Mesendoderm (in vitro differentiated cells): ENCODE results near the gene CRAMP1.

Experiments
- DNase-seq: peaks from one replicate; pipeline ENCODE4 v3.0.0; 2013
- H2AK5ac ChIP-seq: 2 replicates; pipeline ENCODE4 v1.6.1; 2013; ENCODE audit warnings: low read length, inconsistent platforms
- H2BK120ac ChIP-seq: 2 replicates; pipeline ENCODE4 v1.6.1; 2013; ENCODE audit warnings: low read depth, mild to moderate bottlenecking, low read length, moderate library complexity, mixed read lengths
- H2BK15ac ChIP-seq: replicated peaks from 2 replicates; pipeline ENCODE4 v1.6.1; 2013; ENCODE audit warnings: low read depth, mild to moderate bottlenecking, moderate library complexity
- H2BK5ac ChIP-seq: 2 replicates; pipeline ENCODE4 v1.6.1; 2013; ENCODE audit warnings: low read length, inconsistent platforms
- H3K18ac ChIP-seq: 2 replicates; pipeline ENCODE4 v1.6.1; 2013; ENCODE audit warnings: mild to moderate bottlenecking, low read length, mixed read lengths
- H3K23ac ChIP-seq: one replicate; pipeline ENCODE4 v1.6.1; 2013; ENCODE audit warnings: low read length
- H3K27ac ChIP-seq: 2 replicates; pipeline ENCODE4 v1.5.1; 2013; ENCODE audit warnings: low read depth, mild to moderate bottlenecking, inconsistent platforms, low read length, moderate library complexity
- H3K27me3 ChIP-seq: 2 replicates; pipeline ENCODE4 v1.6.1; 2013; ENCODE audit warnings: low read length, control low read depth, mild to moderate bottlenecking, inconsistent platforms; ENCODE audit not compliant: insufficient read depth, poor library complexity
- H3K36me3 ChIP-seq: 2 replicates; pipeline ENCODE4 v1.6.1; 2013; ENCODE audit warnings: low read length, inconsistent platforms; ENCODE audit not compliant: control insufficient read depth, insufficient read depth
- H3K4ac ChIP-seq: one replicate; pipeline ENCODE4 v1.6.1; 2013; ENCODE audit warnings: low read depth, mild to moderate bottlenecking, low read length, moderate library complexity
- H3K4me1 ChIP-seq: 2 replicates; pipeline ENCODE4 v1.6.1; 2013; ENCODE audit warnings: low read depth, low read length, inconsistent platforms; ENCODE audit not compliant: control insufficient read depth
- H3K4me2 ChIP-seq: 2 replicates; pipeline ENCODE4 v1.6.1; 2013; ENCODE audit warnings: low read length
- H3K4me3 ChIP-seq: 2 replicates; pipeline ENCODE4 v1.5.1; 2013; ENCODE audit warnings: mild to moderate bottlenecking, low read length
- H3K56ac ChIP-seq: one replicate; pipeline ENCODE4 v1.6.1; 2013; ENCODE audit warnings: low read length
- H3K79me1 ChIP-seq: 2 replicates; pipeline ENCODE4 v1.6.1; 2013; ENCODE audit warnings: low read length, inconsistent platforms
- H3K79me2 ChIP-seq: 2 replicates; pipeline ENCODE4 v1.6.1; 2013; ENCODE audit warnings: mild to moderate bottlenecking, low read length; ENCODE audit not compliant: control insufficient read depth, insufficient read depth
- H3K9ac ChIP-seq: 2 replicates; pipeline ENCODE4 v1.6.1; 2013; ENCODE audit warnings: low read length, inconsistent platforms
- H4K5ac ChIP-seq: one replicate; pipeline ENCODE4 v1.6.1; 2013; ENCODE audit warnings: low read length
- H4K8ac ChIP-seq: one replicate; pipeline ENCODE4 v1.6.1; 2013; ENCODE audit warnings: low read depth, mild to moderate bottlenecking, control low read depth, low read length, moderate library complexity
- WGBS: extraction: QIAGEN DNeasy Blood & Tissue Kit; methylation state at CpG from one replicate; pipeline ENCODE4 v1.1.7; 2013; ENCODE audit warnings: low lambda C conversion rate, missing lambda C conversion rate; ENCODE audit not compliant: insufficient coverage; ENCODE audit errors: extremely low coverage; 5-methylcytosine and 5-hydroxymethylcytosine counted together

Gene CRAMP1

GRCh38 chr16:1619976-1620375 lies 7.8 kb downstream of the CRAMP1 start:
- Histone ChIP-seq H3K23ac (no peak overlapping the region), H2BK5ac (no peak overlapping the region), H3K4me1 (peaks cover 5% of the 10 kb centered on the region), H2BK120ac (no peak overlapping the region), H3K27me3 (no peaks in the 10 kb centered on the region), H2BK15ac (no peak overlapping the region), H2AK5ac (no peak overlapping the region), H3K79me2 (peaks cover 47% of the 10 kb centered on the region), H3K4me3 (no peak overlapping the region), H3K79me1 (peaks cover 33% of the 10 kb centered on the region), H3K9ac (no peak overlapping the region), H3K56ac (no peak overlapping the region), H4K5ac (no peak overlapping the region), H3K27ac (no peak overlapping the region), H4K8ac (no peak overlapping the region), H3K18ac (no peak overlapping the region), H3K36me3 (peaks cover 2% of the 10 kb centered on the region), H3K4ac (no peak overlapping the region), H3K4me2 (no peak overlapping the region)
- no peak for DNase-seq
- no CpG with 5 or more reads among the region's 15 CpGs for WGBS

DNA sequence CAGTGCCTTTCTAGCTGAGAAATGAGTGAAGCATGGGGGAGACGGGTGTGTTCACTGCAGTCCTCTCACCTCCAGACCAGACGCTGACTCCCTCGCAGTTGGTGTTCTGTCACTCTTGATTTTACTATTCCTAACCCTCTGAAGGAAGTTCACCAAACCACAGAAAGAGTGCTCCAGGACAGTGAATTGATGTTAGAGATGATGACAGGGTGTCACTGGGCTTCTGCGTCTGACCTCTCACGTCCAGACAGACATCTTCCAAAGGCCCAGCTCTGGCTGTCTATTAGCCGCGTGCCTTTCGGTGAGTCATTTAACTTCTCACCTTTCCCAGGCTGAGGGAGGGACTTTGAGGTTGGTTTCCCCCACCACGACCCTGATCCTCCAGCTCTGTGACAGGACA lies 8.2 kb downstream of the CRAMP1 start:
- no peak overlapping the region for H2BK120ac ChIP-seq
- no peak overlapping the region for H3K18ac ChIP-seq
- no peak overlapping the region for H3K23ac ChIP-seq
- H4K5ac ChIP-seq = no peak overlapping the region
- no peak overlapping the region for H3K4me2 ChIP-seq
- H3K79me1 ChIP-seq = peaks cover 33% of the 10 kb centered on the region
- no peak overlapping the region for H2BK15ac ChIP-seq
- no peaks in the 10 kb centered on the region for H3K27me3 ChIP-seq
- no peak overlapping the region for H4K8ac ChIP-seq
- H3K79me2 ChIP-seq = peaks cover 46% of the 10 kb centered on the region
- no peak overlapping the region for H3K4ac ChIP-seq
- H3K4me3 ChIP-seq = no peak overlapping the region
- H2BK5ac ChIP-seq = no peak overlapping the region
- H3K56ac ChIP-seq = no peak overlapping the region
- H2AK5ac ChIP-seq = no peak overlapping the region
- H3K27ac ChIP-seq = no peak overlapping the region
- H3K36me3 ChIP-seq = peaks cover 2% of the 10 kb centered on the region
- H3K9ac ChIP-seq = no peak overlapping the region
- no peak for DNase-seq
- no CpG with 5 or more reads among the region's 9 CpGs for WGBS
- H3K4me1 ChIP-seq = peaks cover 2% of the 10 kb centered on the region

- H3K36me3 ChIP-seq = peaks cover 2% of the 10 kb centered on the region
- no peak overlapping the region for H4K8ac ChIP-seq
- no peaks in the 10 kb centered on the region for H3K4me1 ChIP-seq
- DNase-seq = no peak
- H3K56ac ChIP-seq = no peak overlapping the region
- no CpG with 5 or more reads among the region's 7 CpGs for WGBS
- no peak overlapping the region for H2BK120ac ChIP-seq
- no peak overlapping the region for H3K4ac ChIP-seq
- peaks cover 41% of the 10 kb centered on the region for H3K79me2 ChIP-seq
- H2BK15ac ChIP-seq = no peak overlapping the region
- H3K27ac ChIP-seq = no peak overlapping the region
- H3K4me3 ChIP-seq = no peak overlapping the region
- no peak overlapping the region for H3K9ac ChIP-seq
- no peak overlapping the region for H2BK5ac ChIP-seq
- H3K27me3 ChIP-seq = no peaks in the 10 kb centered on the region
- H3K79me1 ChIP-seq = peaks cover 33% of the 10 kb centered on the region
- no peak overlapping the region for H4K5ac ChIP-seq
- no peak overlapping the region for H2AK5ac ChIP-seq
- H3K4me2 ChIP-seq = no peak overlapping the region
- no peak overlapping the region for H3K18ac ChIP-seq
- no peak overlapping the region for H3K23ac ChIP-seq
Observed at GRCh38 chr16:1621851-1622250, 9.7 kb downstream of the CRAMP1 start.

GRCh38 chr16:1626327-1626726 lies 14.2 kb downstream of the CRAMP1 start:
- Histone ChIP-seq H2BK120ac (no peak overlapping the region), H2BK5ac (no peak overlapping the region), H3K23ac (no peak overlapping the region), H2AK5ac (no peak overlapping the region), H4K8ac (no peak overlapping the region), H3K79me1 (peaks cover 39% of the 10 kb centered on the region), H3K79me2 (peaks cover 42% of the 10 kb centered on the region), H3K56ac (no peak overlapping the region), H2BK15ac (no peak overlapping the region), H4K5ac (no peak overlapping the region), H3K27me3 (no peaks in the 10 kb centered on the region), H3K9ac (no peak overlapping the region), H3K4me1 (no peaks in the 10 kb centered on the region), H3K4me2 (no peak overlapping the region), H3K4ac (no peak overlapping the region), H3K4me3 (no peak overlapping the region), H3K36me3 (peaks cover 2% of the 10 kb centered on the region), H3K27ac (no peak overlapping the region), H3K18ac (no peak overlapping the region)
- no peak for DNase-seq
- WGBS = no CpG with 5 or more reads among the region's 6 CpGs

DNA sequence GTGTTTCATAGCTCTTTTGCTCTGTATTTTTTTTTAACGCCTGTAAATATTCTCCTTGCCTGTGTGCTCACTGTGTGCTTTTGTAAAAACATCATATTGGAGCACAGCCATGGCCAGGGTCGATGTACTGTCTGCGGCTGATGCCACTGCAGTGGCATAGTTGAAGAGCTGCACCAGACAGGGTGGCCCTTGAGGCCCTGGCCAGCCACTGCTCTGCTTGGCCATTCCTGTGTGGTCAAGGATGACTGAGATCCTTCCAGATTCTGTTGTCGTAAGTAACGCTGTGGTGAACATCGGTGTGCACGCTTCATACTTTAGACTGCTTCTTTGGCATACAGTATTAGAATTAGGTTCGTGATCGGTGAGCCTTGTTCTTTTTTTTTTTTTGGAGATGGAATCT lies 14.6 kb downstream of the CRAMP1 start:
- no peak for DNase-seq
- Histone ChIP-seq H2AK5ac (no peak overlapping the region), H3K79me2 (peaks cover 40% of the 10 kb centered on the region), H3K4me2 (no peak overlapping the region), H3K9ac (no peak overlapping the region), H3K56ac (no peak overlapping the region), H2BK120ac (no peak overlapping the region), H3K79me1 (peaks cover 39% of the 10 kb centered on the region), H3K18ac (no peak overlapping the region), H3K27ac (no peak overlapping the region), H3K27me3 (no peaks in the 10 kb centered on the region), H3K4me3 (no peak overlapping the region), H2BK15ac (no peak overlapping the region), H4K8ac (no peak overlapping the region), H3K23ac (no peak overlapping the region), H4K5ac (no peak overlapping the region), H3K4me1 (no peaks in the 10 kb centered on the region), H3K4ac (no peak overlapping the region), H3K36me3 (peaks cover 2% of the 10 kb centered on the region), H2BK5ac (no peak overlapping the region)
- no CpG with 5 or more reads among the region's 9 CpGs for WGBS

DNA sequence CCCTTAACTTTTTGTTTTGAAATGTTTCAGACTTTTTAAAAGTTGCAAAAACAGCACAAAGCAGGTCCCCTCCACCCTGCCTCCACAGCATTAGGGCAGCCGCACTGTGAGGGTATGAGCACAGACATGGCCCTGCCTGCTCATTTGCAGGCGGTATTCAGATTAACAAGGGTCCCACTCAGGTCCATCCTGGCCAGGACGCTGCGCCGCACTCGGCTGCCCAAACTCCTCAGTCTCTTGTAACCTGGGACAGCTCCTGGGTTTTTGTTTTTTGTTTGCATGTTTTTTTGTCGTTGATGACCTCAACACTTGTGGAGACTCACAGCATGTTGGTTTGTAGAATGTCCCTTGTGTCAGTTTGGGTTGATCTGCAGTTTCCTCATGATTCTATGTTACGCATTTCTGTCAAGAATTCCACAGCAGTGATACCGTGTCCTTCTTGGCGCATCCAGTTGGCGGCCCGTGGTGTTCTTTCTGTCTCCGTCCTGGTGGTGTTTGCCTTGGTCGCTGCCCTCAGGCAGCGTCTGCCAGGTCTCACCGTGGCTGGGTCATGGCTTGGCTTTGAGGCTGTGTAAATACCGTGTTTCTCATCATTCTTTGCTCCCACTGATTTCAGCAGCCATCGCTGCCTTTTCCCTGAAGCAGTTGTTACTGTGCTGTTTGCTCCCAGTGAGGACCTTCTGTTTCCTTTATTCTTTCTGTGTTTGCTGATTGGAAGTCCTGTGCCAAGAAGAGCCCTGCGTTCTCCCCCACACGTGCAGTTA lies 18.5 kb downstream of the CRAMP1 start:
- Histone ChIP-seq H3K36me3 (peaks cover 15% of the 10 kb centered on the region), H2BK5ac (no peak overlapping the region), H2BK120ac (no peak overlapping the region), H3K79me1 (peaks cover 32% of the 10 kb centered on the region), H3K56ac (no peak overlapping the region), H3K9ac (no peak overlapping the region), H3K27ac (no peak overlapping the region), H3K27me3 (no peaks in the 10 kb centered on the region), H3K23ac (no peak overlapping the region), H3K4me2 (no peak overlapping the region), H3K4me1 (no peaks in the 10 kb centered on the region), H3K18ac (no peak overlapping the region), H2AK5ac (no peak overlapping the region), H4K8ac (no peak overlapping the region), H2BK15ac (no peak overlapping the region), H3K4me3 (no peak overlapping the region), H3K79me2 (peaks cover 24% of the 10 kb centered on the region), H4K5ac (no peak overlapping the region), H3K4ac (no peak overlapping the region)
- no CpG with 5 or more reads among the region's 20 CpGs for WGBS
- no peak for DNase-seq
